ENCODE results near the gene KAZN. TPM values are rescaled to one million over a fixed set of nuclear protein-coding genes. Genes with fewer than 3 reads are reported as not detected.

Gene KAZN
- total RNA-seq, 3 donors from 2014 or later = 0.35 to 1.7 (median 1.2) TPM

- no peaks in the 10 kb centered on the region for H3K9me3 Mint-ChIP-seq
- H3K4me1 Mint-ChIP-seq (ENCODE audit: low read depth) = peaks cover 5% of the 10 kb centered on the region
- DNase-seq (no peak), ATAC-seq (no peak)
- H3K4me3 Mint-ChIP-seq = no peak overlapping the region
- no peaks in the 10 kb centered on the region for H3K36me3 Mint-ChIP-seq (ENCODE audit: insufficient read depth)
- peaks cover 14% of the 10 kb centered on the region for H3K27me3 Mint-ChIP-seq (ENCODE audit: low read depth)
Observed at GRCh38 chr1:15115542-15116330, 517.3 kb downstream of the KAZN start.

- peaks cover 5% of the 10 kb centered on the region for H3K4me1 Mint-ChIP-seq (ENCODE audit: low read depth)
- ATAC-seq = no peak
Observed at GRCh38 chr1:15116966-15117365, 518.5 kb downstream of the KAZN start.

GRCh38 chr1:15117671-15118325 lies 519.3 kb downstream of the KAZN start:
- H3K4me3 Mint-ChIP-seq = no peak overlapping the region

More at GRCh38 chr1:15116966-15117365, 518.5 kb downstream of the KAZN start:
- no peak overlapping the region for H3K4me3 Mint-ChIP-seq
- H3K27me3 Mint-ChIP-seq (ENCODE audit: low read depth) = peaks cover 14% of the 10 kb centered on the region
- no peaks in the 10 kb centered on the region for H3K9me3 Mint-ChIP-seq
- DNase-seq = no peak
- H3K36me3 Mint-ChIP-seq (ENCODE audit: insufficient read depth) = no peaks in the 10 kb centered on the region

GRCh38 chr1:15118579-15118978 lies 520.1 kb downstream of the KAZN start:
- H3K36me3 Mint-ChIP-seq (ENCODE audit: insufficient read depth) = no peaks in the 10 kb centered on the region
- ATAC-seq (no peak), DNase-seq (no peak)
- no peaks in the 10 kb centered on the region for H3K4me1 Mint-ChIP-seq (ENCODE audit: low read depth)
- peaks cover 14% of the 10 kb centered on the region for H3K27me3 Mint-ChIP-seq (ENCODE audit: low read depth)
- H3K4me3 Mint-ChIP-seq = no peak overlapping the region
- H3K9me3 Mint-ChIP-seq = no peaks in the 10 kb centered on the region

More at GRCh38 chr1:15117671-15118325, 519.3 kb downstream of the KAZN start:
- DNase-seq = no peak
- peaks cover 14% of the 10 kb centered on the region for H3K27me3 Mint-ChIP-seq (ENCODE audit: low read depth)
- ATAC-seq = no peak
- no peaks in the 10 kb centered on the region for H3K4me1 Mint-ChIP-seq (ENCODE audit: low read depth)
- H3K9me3 Mint-ChIP-seq = no peaks in the 10 kb centered on the region
- no peaks in the 10 kb centered on the region for H3K36me3 Mint-ChIP-seq (ENCODE audit: insufficient read depth)

- Mint-ChIP-seq H3K27me3 (ENCODE audit: low read depth) (peaks cover 14% of the 10 kb centered on the region), H3K4me3 (no peak overlapping the region), H3K36me3 (ENCODE audit: insufficient read depth) (no peaks in the 10 kb centered on the region), H3K4me1 (ENCODE audit: low read depth) (no peaks in the 10 kb centered on the region), H3K9me3 (no peaks in the 10 kb centered on the region)
- DNase-seq (no peak), ATAC-seq (no peak)
Observed at GRCh38 chr1:15120251-15120945, 521.9 kb downstream of the KAZN start.

GRCh38 chr1:15122331-15122730 lies 523.8 kb downstream of the KAZN start:
- ATAC-seq = no peak
- Mint-ChIP-seq H3K36me3 (ENCODE audit: insufficient read depth) (no peaks in the 10 kb centered on the region), H3K4me3 (no peak overlapping the region), H3K4me1 (ENCODE audit: low read depth) (no peaks in the 10 kb centered on the region), H3K9me3 (no peaks in the 10 kb centered on the region), H3K27me3 (ENCODE audit: low read depth) (peaks cover 11% of the 10 kb centered on the region)
- no peak for DNase-seq

- Mint-ChIP-seq H3K4me1 (ENCODE audit: low read depth) (no peaks in the 10 kb centered on the region), H3K27me3 (ENCODE audit: low read depth) (peaks cover 7% of the 10 kb centered on the region), H3K4me3 (no peak overlapping the region), H3K9me3 (no peaks in the 10 kb centered on the region), H3K36me3 (ENCODE audit: insufficient read depth) (no peaks in the 10 kb centered on the region)
- ATAC-seq (no peak), DNase-seq (no peak)
Observed at GRCh38 chr1:15123270-15123669, 524.8 kb downstream of the KAZN start.

- Mint-ChIP-seq H3K4me3 (no peak overlapping the region), H3K27me3 (ENCODE audit: low read depth) (peaks cover under 1% of the 10 kb centered on the region), H3K4me1 (ENCODE audit: low read depth) (no peaks in the 10 kb centered on the region), H3K36me3 (ENCODE audit: insufficient read depth) (no peaks in the 10 kb centered on the region), H3K9me3 (no peaks in the 10 kb centered on the region)
- ATAC-seq (no peak), DNase-seq (no peak)
Observed at GRCh38 chr1:15123925-15124324, 525.4 kb downstream of the KAZN start.

- no peak for ATAC-seq
Observed at GRCh38 chr1:15124362-15125100, 526.0 kb downstream of the KAZN start.

GRCh38 chr1:15125101-15125745 lies 526.7 kb downstream of the KAZN start:
- Mint-ChIP-seq H3K4me3 (no peak overlapping the region), H3K4me1 (ENCODE audit: low read depth) (no peaks in the 10 kb centered on the region), H3K36me3 (ENCODE audit: insufficient read depth) (no peaks in the 10 kb centered on the region), H3K9me3 (peaks cover 5% of the 10 kb centered on the region), H3K27me3 (ENCODE audit: low read depth) (no peaks in the 10 kb centered on the region)
- DNase-seq (no peak), ATAC-seq (no peak)

More at GRCh38 chr1:15124362-15125100, 526.0 kb downstream of the KAZN start:
- Mint-ChIP-seq H3K9me3 (no peaks in the 10 kb centered on the region), H3K4me1 (ENCODE audit: low read depth) (no peaks in the 10 kb centered on the region), H3K27me3 (ENCODE audit: low read depth) (no peaks in the 10 kb centered on the region), H3K36me3 (ENCODE audit: insufficient read depth) (no peaks in the 10 kb centered on the region), H3K4me3 (no peak overlapping the region)
- DNase-seq = no peak

GRCh38 chr1:15128077-15128476 lies 529.6 kb downstream of the KAZN start:
- peaks cover 5% of the 10 kb centered on the region for H3K9me3 Mint-ChIP-seq
- H3K4me1 Mint-ChIP-seq (ENCODE audit: low read depth) = no peaks in the 10 kb centered on the region
- ATAC-seq (no peak), DNase-seq (no peak)
- no peaks in the 10 kb centered on the region for H3K36me3 Mint-ChIP-seq (ENCODE audit: insufficient read depth)
- no peak overlapping the region for H3K4me3 Mint-ChIP-seq
- H3K27me3 Mint-ChIP-seq (ENCODE audit: low read depth) = peaks cover 6% of the 10 kb centered on the region

- H3K4me3 Mint-ChIP-seq = no peak overlapping the region
- no peaks in the 10 kb centered on the region for H3K36me3 Mint-ChIP-seq (ENCODE audit: insufficient read depth)
- H3K9me3 Mint-ChIP-seq = peaks cover 5% of the 10 kb centered on the region
- no peaks in the 10 kb centered on the region for H3K4me1 Mint-ChIP-seq (ENCODE audit: low read depth)
- ATAC-seq (peak; percentile 90 to 91), DNase-seq (peak; percentile 61)
- H3K27me3 Mint-ChIP-seq (ENCODE audit: low read depth) = peaks cover 11% of the 10 kb centered on the region
Observed at GRCh38 chr1:15128520-15129313, 530.2 kb downstream of the KAZN start.

GRCh38 chr1:15129944-15130343 lies 531.5 kb downstream of the KAZN start:
- DNase-seq = no peak
- Mint-ChIP-seq H3K36me3 (ENCODE audit: insufficient read depth) (no peaks in the 10 kb centered on the region), H3K9me3 (peaks cover 5% of the 10 kb centered on the region), H3K27me3 (ENCODE audit: low read depth) (peaks cover 22% of the 10 kb centered on the region), H3K4me3 (no peak overlapping the region), H3K4me1 (ENCODE audit: low read depth) (no peaks in the 10 kb centered on the region)
- ATAC-seq = no peak
